ENCODE data around the gene PEMT.

DNA sequence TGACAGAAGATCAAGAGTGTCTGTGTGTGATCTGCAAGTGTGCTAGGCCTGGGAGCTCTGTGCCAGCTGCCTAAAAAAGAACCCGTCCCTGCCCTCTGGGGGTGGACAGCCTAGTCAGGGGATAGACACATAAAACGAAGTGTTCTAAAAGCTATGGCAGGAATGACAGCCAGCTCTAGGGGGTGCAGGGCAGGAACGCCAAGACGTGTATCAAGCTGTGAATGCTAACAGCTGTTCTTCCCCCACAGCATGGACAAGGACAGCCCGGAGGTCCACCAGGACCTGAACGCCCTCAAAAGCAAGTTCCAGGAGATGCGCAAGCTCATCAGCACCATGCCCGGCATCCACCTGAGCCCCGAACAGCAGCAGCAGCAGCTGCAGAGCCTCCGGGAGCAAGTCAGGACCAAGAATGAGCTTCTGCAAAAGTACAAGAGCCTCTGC is 100.5 kb downstream of the PEMT start:
- no peak for TF ChIP-seq CTCF (IDR thresholded peaks at IDR 0.05; ENCODE audit: insufficient read depth, low read length)
- no peak for TF ChIP-seq POLR2AphosphoS5 (IDR thresholded peaks at IDR 0.05; ENCODE audit: low read depth)
- TF ChIP-seq, protein P1, sequence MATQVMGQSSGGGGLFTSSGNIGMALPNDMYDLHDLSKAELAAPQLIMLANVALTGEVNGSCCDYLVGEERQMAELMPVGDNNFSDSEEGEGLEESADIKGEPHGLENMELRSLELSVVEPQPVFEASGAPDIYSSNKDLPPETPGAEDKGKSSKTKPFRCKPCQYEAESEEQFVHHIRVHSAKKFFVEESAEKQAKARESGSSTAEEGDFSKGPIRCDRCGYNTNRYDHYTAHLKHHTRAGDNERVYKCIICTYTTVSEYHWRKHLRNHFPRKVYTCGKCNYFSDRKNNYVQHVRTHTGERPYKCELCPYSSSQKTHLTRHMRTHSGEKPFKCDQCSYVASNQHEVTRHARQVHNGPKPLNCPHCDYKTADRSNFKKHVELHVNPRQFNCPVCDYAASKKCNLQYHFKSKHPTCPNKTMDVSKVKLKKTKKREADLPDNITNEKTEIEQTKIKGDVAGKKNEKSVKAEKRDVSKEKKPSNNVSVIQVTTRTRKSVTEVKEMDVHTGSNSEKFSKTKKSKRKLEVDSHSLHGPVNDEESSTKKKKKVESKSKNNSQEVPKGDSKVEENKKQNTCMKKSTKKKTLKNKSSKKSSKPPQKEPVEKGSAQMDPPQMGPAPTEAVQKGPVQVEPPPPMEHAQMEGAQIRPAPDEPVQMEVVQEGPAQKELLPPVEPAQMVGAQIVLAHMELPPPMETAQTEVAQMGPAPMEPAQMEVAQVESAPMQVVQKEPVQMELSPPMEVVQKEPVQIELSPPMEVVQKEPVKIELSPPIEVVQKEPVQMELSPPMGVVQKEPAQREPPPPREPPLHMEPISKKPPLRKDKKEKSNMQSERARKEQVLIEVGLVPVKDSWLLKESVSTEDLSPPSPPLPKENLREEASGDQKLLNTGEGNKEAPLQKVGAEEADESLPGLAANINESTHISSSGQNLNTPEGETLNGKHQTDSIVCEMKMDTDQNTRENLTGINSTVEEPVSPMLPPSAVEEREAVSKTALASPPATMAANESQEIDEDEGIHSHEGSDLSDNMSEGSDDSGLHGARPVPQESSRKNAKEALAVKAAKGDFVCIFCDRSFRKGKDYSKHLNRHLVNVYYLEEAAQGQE (IDR thresholded peaks at IDR 0.05; ENCODE audit: insufficient replicate concordance, low read depth) = no peak
- TF ChIP-seq SPI1 (IDR thresholded peaks at IDR 0.05; ENCODE audit: borderline replicate concordance, low read depth) = no peak
